HL-60 (cell line): Measurements from ENCODE around the gene TRIM13.
A peak's percentile ranks its signal among the peaks of the same experiment; 100 is the strongest.

ENCODE experiments used
- DNase-seq, 2 experiments: peaks; one replicate each; pipeline ENCODE4 v3.0.0-alpha.2; 2010 to 2020; ENCODE audit warnings: low read depth in 1 of 2, low spot score in 1 of 2
- H3K27ac ChIP-seq: fragments of 250-450 bp; sonication (Bioruptor Pico); replicated peaks from 2 replicates; pipeline ENCODE4 v1.5.1; 2020; ENCODE audit warnings: mild to moderate bottlenecking, moderate library complexity
- H3K27me3 ChIP-seq: fragments of 250-450 bp; sonication (Bioruptor Pico); 2 replicates; pipeline ENCODE4 v1.5.1; 2021; ENCODE audit warnings: mild to moderate bottlenecking, moderate library complexity; ENCODE audit not compliant: insufficient read depth, poor library complexity, severe bottlenecking
- H3K4me3 ChIP-seq: replicated peaks from 2 replicates; pipeline ENCODE4 v1.5.1; 2011; ENCODE audit warnings: mild to moderate bottlenecking, control low read depth, low read length; ENCODE audit not compliant: insufficient read depth
- CTCF ChIP-seq: IDR thresholded peaks from one replicate; pipeline ENCODE4 v1.5.1; 2011; ENCODE audit warnings: low read length, control low read depth, inconsistent platforms; ENCODE audit not compliant: insufficient read depth
- GABPA ChIP-seq: IDR thresholded peaks from 2 replicates; pipeline ENCODE4 v1.6.1; 2012; ENCODE audit warnings: low read depth
- POLR2AphosphoS5 ChIP-seq: IDR thresholded peaks from 2 replicates; pipeline ENCODE4 v1.6.1; 2012; ENCODE audit warnings: low read depth
- REST ChIP-seq: IDR thresholded peaks from 2 replicates; pipeline ENCODE4 v1.6.1; 2012; ENCODE audit warnings: low read depth; ENCODE audit not compliant: insufficient replicate concordance
- SPI1 ChIP-seq: IDR thresholded peaks from 2 replicates; pipeline ENCODE4 v1.6.1; 2012; ENCODE audit warnings: low read depth, mild to moderate bottlenecking, borderline replicate concordance

TRIM13 gene

GRCh38 chr13:49953560-49953959, 43.3 kb upstream of the TRIM13 start:
- H3K27ac ChIP-seq: no peak overlapping the region
- DNase-seq: no peak
- no peaks in the 10 kb centered on the region for H3K27me3 ChIP-seq
- H3K4me3 ChIP-seq: no peak overlapping the region
- TF ChIP-seq POLR2AphosphoS5: no peak
- TF ChIP-seq SPI1: no peak
- no peak for TF ChIP-seq REST
- TF ChIP-seq GABPA: no peak
- no peak for TF ChIP-seq CTCF

GRCh38 chr13:49954674-49955455, 42.0 kb upstream of the TRIM13 start:
- Histone ChIP-seq H3K27me3 (no peaks in the 10 kb centered on the region), H3K27ac (no peak overlapping the region), H3K4me3 (no peak overlapping the region)
- DNase-seq: no peak
- TF ChIP-seq REST (no peak), CTCF (no peak), SPI1 (no peak), GABPA (no peak), POLR2AphosphoS5 (no peak)

GRCh38 chr13:49956131-49956530, 40.7 kb upstream of the TRIM13 start:
- Histone ChIP-seq H3K27ac (no peak overlapping the region), H3K27me3 (no peaks in the 10 kb centered on the region), H3K4me3 (no peak overlapping the region)
- TF ChIP-seq CTCF (no peak), SPI1 (peak; percentile 31; the same call in 1 of the 2 replicates), POLR2AphosphoS5 (0 out of 2 replicates have a peak, but pooled peaks have one; percentile 26), GABPA (no peak), REST (no peak)
- peak; percentile 64 to 65 for DNase-seq
